ENCODE data around the gene LRP1. TPM values are rescaled to one million over a fixed set of nuclear protein-coding genes. Genes with fewer than 3 reads are reported as not detected.

LRP1 gene
- total RNA-seq, 1 donor from 2014 or later, result 261 TPM

- Histone ChIP-seq H3K4me3 (no peak overlapping the region), H3K27me3 (no peaks in the 10 kb centered on the region), H3K4me1 (peaks cover 6% of the 10 kb centered on the region), H3K9me3 (no peaks in the 10 kb centered on the region), H3K36me3 (peaks cover 85% of the 10 kb centered on the region), H3K27ac (no peak overlapping the region)
- intact Hi-C loops (cut with DNase I), result no loop called here
- no peak for ATAC-seq
- no peak for DNase-seq
- TF ChIP-seq CTCF (IDR thresholded peaks at IDR 0.05), result no peak
These were observed 26.2 kb upstream of the LRP1 start for GRCh38 chr12:57101892-57102695.

DNA sequence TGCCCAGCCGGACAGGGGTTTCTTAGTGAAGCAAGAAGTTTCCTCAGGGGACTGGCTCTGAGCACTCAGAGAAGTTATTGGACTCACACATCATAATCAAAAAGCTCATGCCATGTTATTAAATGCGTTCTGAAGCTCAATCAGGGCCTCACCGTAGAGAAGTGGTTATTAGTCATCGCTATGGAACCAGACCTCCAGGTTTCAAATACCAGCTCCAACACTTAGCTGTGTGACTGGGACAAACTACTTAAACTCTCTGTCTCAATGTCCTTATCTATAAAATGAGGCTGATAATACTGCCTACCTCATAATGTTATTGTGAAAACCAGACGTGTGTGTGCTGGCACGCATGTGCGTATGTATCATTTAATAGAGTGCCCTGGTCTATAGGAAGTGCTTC lies 24.4 kb upstream of the LRP1 start:
- ATAC-seq (no peak), DNase-seq (no peak)
- Histone ChIP-seq H3K27me3 (no peaks in the 10 kb centered on the region), H3K36me3 (peaks cover 85% of the 10 kb centered on the region), H3K4me1 (peaks cover 18% of the 10 kb centered on the region), H3K27ac (no peak overlapping the region), H3K4me3 (no peak overlapping the region), H3K9me3 (no peaks in the 10 kb centered on the region)
- intact Hi-C loops (cut with DNase I), result no loop called here
- no peak for TF ChIP-seq CTCF (IDR thresholded peaks at IDR 0.05)

GRCh38 chr12:57104292-57104910 lies 23.9 kb upstream of the LRP1 start:
- intact Hi-C loops (cut with DNase I), result no loop called here
- H3K4me1 ChIP-seq, result peaks cover 21% of the 10 kb centered on the region
- H3K36me3 ChIP-seq, result peaks cover 84% of the 10 kb centered on the region

DNA sequence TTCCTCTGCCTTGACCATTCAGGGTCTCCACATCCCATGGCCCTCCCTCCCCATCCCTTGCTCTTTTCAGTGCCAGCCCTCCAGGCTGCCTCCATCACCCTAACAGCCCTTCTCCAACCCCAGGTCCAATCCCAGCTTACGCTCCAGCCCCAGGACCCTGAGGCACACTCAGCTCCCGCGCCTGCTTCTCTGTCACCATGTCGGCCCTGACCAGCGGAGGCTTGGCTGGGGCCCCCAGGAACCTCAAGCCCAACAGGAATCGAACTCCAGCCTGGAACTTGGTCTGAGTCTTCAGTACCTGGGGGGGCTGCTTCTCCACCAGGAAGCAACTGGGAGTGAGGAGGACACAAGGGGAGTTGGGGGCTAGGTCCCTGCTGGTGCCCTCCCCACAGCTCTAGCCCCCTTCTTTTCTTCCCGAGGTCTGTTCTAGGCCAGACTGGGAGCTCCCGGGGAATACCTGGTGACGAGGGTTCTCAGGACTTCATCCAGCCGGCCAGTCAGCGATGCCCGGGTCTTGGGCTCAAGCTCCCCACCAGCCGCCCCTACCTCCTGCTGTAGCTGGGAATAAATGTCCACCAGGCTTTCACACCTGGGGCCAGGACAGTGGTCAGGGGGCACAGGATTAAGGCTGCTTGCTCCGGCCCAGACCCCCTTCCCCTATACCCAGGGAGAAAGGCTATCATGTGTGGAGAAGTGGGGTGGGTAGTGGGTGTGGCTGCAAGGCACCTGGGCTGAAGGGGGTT lies 23.1 kb upstream of the LRP1 start:
- Histone ChIP-seq H3K9me3 (no peaks in the 10 kb centered on the region), H3K27ac (no peak overlapping the region), H3K4me1 (peaks cover 24% of the 10 kb centered on the region), H3K4me3 (no peak overlapping the region), H3K36me3 (peaks cover 76% of the 10 kb centered on the region), H3K27me3 (no peaks in the 10 kb centered on the region)
- no peak for ATAC-seq
- no peak for DNase-seq
- intact Hi-C loops (cut with DNase I), result loop anchor here (5.0 kb wide), 1 partner anchor 33 kb away; no protein-coding TSS in a partner anchor
- TF ChIP-seq CTCF (IDR thresholded peaks at IDR 0.05), result no peak

More at GRCh38 chr12:57104292-57104910, 23.9 kb upstream of the LRP1 start:
- ATAC-seq, result no peak
- Histone ChIP-seq H3K4me3 (no peak overlapping the region), H3K9me3 (no peaks in the 10 kb centered on the region), H3K27ac (no peak overlapping the region), H3K27me3 (no peaks in the 10 kb centered on the region)
- DNase-seq, result no peak
- no peak for TF ChIP-seq CTCF (IDR thresholded peaks at IDR 0.05)

- intact Hi-C loops (cut with DNase I), result loop anchor here (5.0 kb wide), 1 partner anchor 34 kb away; no protein-coding TSS in a partner anchor
- ATAC-seq, result no peak
- no peak for TF ChIP-seq CTCF (IDR thresholded peaks at IDR 0.05)
- H3K36me3 ChIP-seq, result peaks cover 74% of the 10 kb centered on the region
- H3K9me3 ChIP-seq, result no peaks in the 10 kb centered on the region
- no peak overlapping the region for H3K4me3 ChIP-seq
- DNase-seq, result no peak
- no peaks in the 10 kb centered on the region for H3K27me3 ChIP-seq
- peaks cover 24% of the 10 kb centered on the region for H3K4me1 ChIP-seq
- no peak overlapping the region for H3K27ac ChIP-seq
These were observed 22.1 kb upstream of the LRP1 start for GRCh38 chr12:57106021-57106708.

Measured in upper lobe of right lung (tissue), 1 donor.